Gastroesophageal sphincter (tissue), 2 donors: Measurements from ENCODE around the gene TLR10.

Source experiments
- EP300 ChIP-seq: sonication (generic); formaldehyde crosslinking; IDR thresholded peaks from one replicate; pipeline ENCODE4 v1.6.1; 2017; ENCODE audit warnings: antibody characterized with exemption, mild to moderate bottlenecking
- POLR2AphosphoS5 ChIP-seq: sonication (generic); formaldehyde crosslinking; IDR thresholded peaks from one replicate; pipeline ENCODE4 v1.6.1; 2017; ENCODE audit warnings: antibody characterized with exemption

GRCh38 chr4:38745881-38746280, 36.9 kb downstream of the TLR10 start:
- TF ChIP-seq EP300 (no peak), POLR2AphosphoS5 (no peak)
